GM12873 (cell line): ENCODE results near the gene DCUN1D3.

Experiments
- TF ChIP-seq, protein P1 (sequence below): IDR thresholded peaks from 2 replicates; pipeline ENCODE4 v1.5.1; 2012; ENCODE audit warnings: low read depth, mild to moderate bottlenecking, moderate library complexity, low read length, control low read depth; ENCODE audit not compliant: insufficient read depth; ENCODE audit errors: missing control alignments

DCUN1D3 gene

DNA sequence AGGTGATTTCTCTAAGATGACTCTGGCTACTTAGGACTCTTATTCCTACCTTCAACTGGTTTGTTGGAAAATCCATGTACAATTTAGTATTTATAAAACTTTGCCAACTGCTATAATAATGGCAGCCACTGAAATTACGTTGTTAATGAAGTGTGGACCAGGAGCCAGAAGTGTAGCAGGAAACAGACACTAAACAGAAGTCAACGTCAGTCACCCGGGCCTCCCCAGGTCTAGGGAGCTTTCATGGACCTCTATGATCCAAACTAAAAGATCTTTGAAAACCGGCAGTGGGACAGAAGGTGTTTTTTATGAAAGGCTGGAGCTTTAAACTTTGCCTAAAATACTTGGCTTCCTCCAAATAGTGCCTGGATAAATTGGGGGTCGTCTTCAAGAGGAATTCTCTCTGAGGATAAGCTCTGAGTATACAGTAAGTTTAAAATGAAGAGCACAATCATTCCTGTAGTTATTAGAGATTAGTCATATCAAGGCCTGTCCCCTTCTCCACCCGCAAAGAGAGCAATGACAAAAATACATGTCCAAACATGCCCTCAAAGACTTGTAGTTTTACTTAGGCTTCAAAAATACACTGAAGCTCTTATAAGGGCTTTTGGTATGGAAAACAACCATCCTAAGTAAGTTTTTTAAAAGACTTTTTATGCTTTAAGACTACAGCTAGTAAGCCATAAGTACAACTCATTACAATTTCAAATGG, 34.6 kb downstream of the DCUN1D3 start:
- TF ChIP-seq, protein P1, sequence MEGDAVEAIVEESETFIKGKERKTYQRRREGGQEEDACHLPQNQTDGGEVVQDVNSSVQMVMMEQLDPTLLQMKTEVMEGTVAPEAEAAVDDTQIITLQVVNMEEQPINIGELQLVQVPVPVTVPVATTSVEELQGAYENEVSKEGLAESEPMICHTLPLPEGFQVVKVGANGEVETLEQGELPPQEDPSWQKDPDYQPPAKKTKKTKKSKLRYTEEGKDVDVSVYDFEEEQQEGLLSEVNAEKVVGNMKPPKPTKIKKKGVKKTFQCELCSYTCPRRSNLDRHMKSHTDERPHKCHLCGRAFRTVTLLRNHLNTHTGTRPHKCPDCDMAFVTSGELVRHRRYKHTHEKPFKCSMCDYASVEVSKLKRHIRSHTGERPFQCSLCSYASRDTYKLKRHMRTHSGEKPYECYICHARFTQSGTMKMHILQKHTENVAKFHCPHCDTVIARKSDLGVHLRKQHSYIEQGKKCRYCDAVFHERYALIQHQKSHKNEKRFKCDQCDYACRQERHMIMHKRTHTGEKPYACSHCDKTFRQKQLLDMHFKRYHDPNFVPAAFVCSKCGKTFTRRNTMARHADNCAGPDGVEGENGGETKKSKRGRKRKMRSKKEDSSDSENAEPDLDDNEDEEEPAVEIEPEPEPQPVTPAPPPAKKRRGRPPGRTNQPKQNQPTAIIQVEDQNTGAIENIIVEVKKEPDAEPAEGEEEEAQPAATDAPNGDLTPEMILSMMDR: no peak

DNA sequence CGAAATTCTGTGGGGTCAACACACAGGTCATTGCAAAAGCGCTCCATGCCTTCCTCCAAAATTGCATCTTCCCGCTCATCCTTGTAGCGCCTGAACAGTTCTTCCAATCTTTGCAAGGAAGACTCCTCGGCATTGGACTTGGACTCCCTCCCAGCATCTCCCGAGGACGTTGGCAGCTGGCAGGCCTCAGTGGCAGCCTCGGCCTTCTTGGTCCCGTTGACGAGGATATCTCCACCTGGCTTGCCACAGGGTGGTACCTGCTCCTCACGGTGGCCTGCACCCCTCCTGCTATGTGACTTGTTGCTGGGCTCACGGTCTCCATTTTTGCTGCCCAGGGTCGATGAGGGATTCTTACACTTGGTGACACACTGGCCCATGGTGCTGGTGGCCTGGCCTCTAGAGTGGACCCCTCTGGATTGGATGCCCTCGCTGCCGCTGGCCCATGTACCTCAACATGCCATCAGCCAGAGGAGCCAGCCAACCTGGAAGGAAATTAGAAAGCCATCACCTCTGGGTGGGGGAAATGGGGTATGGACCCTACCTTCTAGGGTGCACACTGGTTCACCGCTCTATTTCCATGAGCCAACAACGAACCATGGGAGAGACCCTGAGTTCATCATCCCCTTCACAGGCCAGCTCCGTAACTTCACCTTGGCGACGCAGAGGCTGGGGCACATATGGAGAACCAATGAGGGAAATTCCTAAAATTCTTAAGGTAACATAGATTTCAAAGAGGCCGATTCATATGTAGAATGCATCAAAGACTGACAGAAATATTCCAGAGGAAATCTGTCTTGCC, 37.8 kb downstream of the DCUN1D3 start:
- TF ChIP-seq, protein P1: no peak

DNA sequence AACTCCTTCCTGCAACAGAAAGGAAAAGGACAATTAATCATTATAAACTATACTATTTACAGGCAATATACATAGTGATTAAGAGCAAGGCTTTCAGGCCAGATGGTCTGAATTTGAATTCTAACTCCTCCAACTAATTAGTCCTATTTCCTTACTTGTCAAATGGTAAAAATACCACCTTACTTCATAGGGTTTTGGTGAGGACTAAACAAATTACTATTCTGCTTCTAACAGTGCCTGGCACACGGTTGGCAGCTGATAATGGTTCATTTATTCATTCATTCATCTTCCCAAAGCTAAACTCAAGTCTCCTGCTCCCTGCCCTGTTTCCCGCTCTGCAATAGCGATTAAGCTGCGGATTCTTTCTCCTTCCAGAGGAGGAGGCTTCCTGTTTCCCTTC, 39.8 kb downstream of the DCUN1D3 start:
- TF ChIP-seq, protein P1: no peak

DNA sequence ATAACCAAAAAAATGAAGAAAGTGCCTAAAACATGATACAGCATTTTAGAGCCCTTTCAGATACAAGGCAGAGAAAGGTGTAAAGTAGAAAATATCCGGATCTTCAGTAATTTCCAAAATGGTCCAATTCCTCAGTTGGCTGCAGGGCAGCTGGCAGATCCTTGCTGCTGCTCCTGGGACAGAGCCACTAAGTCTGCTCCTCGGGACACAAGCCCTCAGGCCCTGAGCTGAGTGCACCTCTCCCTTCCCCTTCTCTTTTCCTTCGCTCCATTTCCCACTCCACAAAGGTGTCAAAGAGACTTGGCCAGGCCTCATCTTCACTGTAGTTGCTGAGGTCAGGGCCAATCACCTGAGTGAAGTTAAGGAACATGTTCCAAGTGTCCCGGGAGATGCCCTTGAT, 40.5 kb downstream of the DCUN1D3 start:
- TF ChIP-seq, protein P1: no peak

DNA sequence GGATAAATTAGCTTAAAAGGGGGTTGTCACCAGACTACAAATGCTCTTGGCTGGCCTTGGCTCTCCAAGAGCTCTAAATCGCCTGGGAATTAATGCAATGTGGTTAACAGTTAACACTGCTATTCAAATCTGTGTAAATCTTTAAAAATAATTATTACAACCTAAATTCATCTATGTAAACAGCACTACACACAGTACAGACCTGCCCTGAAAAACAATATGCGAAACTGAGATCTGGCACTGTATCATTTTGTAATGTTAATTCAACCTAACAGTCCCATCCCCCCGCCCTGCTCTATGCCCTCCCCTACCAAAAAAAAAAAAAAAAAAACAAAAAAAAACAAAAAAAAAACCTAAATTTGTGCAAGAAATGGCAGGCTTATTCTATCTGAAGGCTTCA, 40.9 kb downstream of the DCUN1D3 start:
- TF ChIP-seq, protein P1: no peak

DNA sequence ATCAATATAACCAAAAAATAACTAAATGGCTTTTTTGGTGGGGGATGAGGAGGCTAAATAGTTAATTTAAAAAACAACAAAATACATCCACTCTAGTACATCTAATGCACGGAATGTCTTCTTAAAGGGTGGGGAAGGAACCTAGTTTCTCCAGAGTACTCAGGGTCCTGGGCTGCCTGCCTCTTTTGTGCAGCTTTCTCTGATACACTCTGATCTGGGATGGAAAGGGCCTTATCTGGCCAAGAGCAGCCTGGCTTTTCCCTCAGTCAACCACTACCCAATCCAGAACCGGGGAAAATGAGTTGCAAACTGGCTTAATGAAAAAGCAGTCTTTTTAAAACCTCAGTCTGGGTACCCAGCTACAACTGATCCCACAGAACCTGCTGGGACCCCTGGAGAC, 42.9 kb downstream of the DCUN1D3 start:
- TF ChIP-seq, protein P1: no peak

DNA sequence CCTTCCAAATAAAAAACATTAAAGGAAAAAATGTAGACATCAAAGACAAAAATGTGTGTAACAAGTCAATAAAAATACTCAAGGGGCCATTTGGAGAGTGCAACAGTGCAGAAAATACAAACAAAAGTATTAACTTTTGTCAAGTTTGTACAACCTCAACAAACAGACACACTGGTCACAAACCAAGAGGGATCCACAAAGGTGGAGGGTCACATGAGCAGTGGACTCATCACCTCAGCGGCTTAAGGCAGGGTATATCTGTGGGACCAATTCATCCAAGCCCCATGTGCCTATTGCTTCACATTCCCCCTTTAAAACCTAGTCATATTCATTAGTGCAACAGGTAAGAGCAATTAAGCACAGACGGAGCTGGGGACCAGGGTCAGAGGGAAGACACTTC, 45.2 kb downstream of the DCUN1D3 start:
- TF ChIP-seq, protein P1: no peak
